HL-60 (cell line): ENCODE data around the gene MAGI2.

Source experiments
- DNase-seq, 2 experiments: peaks; one replicate each; pipeline ENCODE4 v3.0.0-alpha.2; 2010 to 2020; ENCODE audit warnings: low read depth in 1 of 2, low spot score in 1 of 2
- H3K27ac ChIP-seq: fragments of 250-450 bp; sonication (Bioruptor Pico); replicated peaks from 2 replicates; pipeline ENCODE4 v1.5.1; 2020; ENCODE audit warnings: mild to moderate bottlenecking, moderate library complexity
- H3K27me3 ChIP-seq: fragments of 250-450 bp; sonication (Bioruptor Pico); 2 replicates; pipeline ENCODE4 v1.5.1; 2021; ENCODE audit warnings: mild to moderate bottlenecking, moderate library complexity; ENCODE audit not compliant: insufficient read depth, poor library complexity, severe bottlenecking
- H3K4me3 ChIP-seq: replicated peaks from 2 replicates; pipeline ENCODE4 v1.5.1; 2011; ENCODE audit warnings: mild to moderate bottlenecking, control low read depth, low read length; ENCODE audit not compliant: insufficient read depth
- GABPA ChIP-seq: IDR thresholded peaks from 2 replicates; pipeline ENCODE4 v1.6.1; 2012; ENCODE audit warnings: low read depth
- POLR2AphosphoS5 ChIP-seq: IDR thresholded peaks from 2 replicates; pipeline ENCODE4 v1.6.1; 2012; ENCODE audit warnings: low read depth
- SPI1 ChIP-seq: IDR thresholded peaks from 2 replicates; pipeline ENCODE4 v1.6.1; 2012; ENCODE audit warnings: low read depth, mild to moderate bottlenecking, borderline replicate concordance
- TF ChIP-seq, protein P1 (sequence below): IDR thresholded peaks from 2 replicates; pipeline ENCODE4 v1.6.1; 2012; ENCODE audit warnings: low read depth; ENCODE audit not compliant: insufficient replicate concordance
- TF ChIP-seq, protein P2 (sequence below): IDR thresholded peaks from one replicate; pipeline ENCODE4 v1.5.1; 2011; ENCODE audit warnings: low read length, control low read depth, inconsistent platforms; ENCODE audit not compliant: insufficient read depth

The MAGI2 gene

DNA sequence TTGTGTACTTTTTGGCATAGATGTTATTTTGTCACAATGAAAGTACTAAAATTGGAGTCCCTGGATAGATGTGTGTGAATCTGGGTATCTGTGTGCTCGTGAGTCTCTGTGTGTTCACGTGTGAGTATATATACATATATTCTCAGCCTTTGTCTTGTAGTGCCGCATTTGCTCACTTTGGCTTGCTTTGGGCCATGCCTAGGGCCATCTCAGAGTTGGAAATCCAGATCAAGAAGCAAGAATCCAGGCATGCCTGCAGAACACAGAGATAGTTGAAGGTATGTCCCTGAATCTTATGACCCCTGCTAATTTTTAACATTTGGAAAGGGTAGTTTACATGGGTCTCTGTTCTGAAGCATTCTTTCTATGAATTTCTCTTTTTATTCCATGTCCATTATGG is 1446.2 kb downstream of the MAGI2 start:
- Histone ChIP-seq H3K27ac (no peak overlapping the region), H3K27me3 (no peaks in the 10 kb centered on the region), H3K4me3 (no peak overlapping the region)
- TF ChIP-seq, protein P1, sequence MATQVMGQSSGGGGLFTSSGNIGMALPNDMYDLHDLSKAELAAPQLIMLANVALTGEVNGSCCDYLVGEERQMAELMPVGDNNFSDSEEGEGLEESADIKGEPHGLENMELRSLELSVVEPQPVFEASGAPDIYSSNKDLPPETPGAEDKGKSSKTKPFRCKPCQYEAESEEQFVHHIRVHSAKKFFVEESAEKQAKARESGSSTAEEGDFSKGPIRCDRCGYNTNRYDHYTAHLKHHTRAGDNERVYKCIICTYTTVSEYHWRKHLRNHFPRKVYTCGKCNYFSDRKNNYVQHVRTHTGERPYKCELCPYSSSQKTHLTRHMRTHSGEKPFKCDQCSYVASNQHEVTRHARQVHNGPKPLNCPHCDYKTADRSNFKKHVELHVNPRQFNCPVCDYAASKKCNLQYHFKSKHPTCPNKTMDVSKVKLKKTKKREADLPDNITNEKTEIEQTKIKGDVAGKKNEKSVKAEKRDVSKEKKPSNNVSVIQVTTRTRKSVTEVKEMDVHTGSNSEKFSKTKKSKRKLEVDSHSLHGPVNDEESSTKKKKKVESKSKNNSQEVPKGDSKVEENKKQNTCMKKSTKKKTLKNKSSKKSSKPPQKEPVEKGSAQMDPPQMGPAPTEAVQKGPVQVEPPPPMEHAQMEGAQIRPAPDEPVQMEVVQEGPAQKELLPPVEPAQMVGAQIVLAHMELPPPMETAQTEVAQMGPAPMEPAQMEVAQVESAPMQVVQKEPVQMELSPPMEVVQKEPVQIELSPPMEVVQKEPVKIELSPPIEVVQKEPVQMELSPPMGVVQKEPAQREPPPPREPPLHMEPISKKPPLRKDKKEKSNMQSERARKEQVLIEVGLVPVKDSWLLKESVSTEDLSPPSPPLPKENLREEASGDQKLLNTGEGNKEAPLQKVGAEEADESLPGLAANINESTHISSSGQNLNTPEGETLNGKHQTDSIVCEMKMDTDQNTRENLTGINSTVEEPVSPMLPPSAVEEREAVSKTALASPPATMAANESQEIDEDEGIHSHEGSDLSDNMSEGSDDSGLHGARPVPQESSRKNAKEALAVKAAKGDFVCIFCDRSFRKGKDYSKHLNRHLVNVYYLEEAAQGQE = no peak
- TF ChIP-seq, protein P2, sequence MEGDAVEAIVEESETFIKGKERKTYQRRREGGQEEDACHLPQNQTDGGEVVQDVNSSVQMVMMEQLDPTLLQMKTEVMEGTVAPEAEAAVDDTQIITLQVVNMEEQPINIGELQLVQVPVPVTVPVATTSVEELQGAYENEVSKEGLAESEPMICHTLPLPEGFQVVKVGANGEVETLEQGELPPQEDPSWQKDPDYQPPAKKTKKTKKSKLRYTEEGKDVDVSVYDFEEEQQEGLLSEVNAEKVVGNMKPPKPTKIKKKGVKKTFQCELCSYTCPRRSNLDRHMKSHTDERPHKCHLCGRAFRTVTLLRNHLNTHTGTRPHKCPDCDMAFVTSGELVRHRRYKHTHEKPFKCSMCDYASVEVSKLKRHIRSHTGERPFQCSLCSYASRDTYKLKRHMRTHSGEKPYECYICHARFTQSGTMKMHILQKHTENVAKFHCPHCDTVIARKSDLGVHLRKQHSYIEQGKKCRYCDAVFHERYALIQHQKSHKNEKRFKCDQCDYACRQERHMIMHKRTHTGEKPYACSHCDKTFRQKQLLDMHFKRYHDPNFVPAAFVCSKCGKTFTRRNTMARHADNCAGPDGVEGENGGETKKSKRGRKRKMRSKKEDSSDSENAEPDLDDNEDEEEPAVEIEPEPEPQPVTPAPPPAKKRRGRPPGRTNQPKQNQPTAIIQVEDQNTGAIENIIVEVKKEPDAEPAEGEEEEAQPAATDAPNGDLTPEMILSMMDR = no peak
- no peak for TF ChIP-seq GABPA
- TF ChIP-seq POLR2AphosphoS5 = no peak
- no peak for TF ChIP-seq SPI1
- no peak for DNase-seq

- TF ChIP-seq POLR2AphosphoS5 (no peak), SPI1 (no peak), GABPA (no peak)
- TF ChIP-seq, protein P1 = no peak
- TF ChIP-seq, protein P2 = no peak
- H3K27ac ChIP-seq = no peak overlapping the region
- H3K4me3 ChIP-seq = no peak overlapping the region
- H3K27me3 ChIP-seq = no peaks in the 10 kb centered on the region
- no peak for DNase-seq
These were observed 1447.3 kb downstream of the MAGI2 start for GRCh38 chr7:78006063-78006755.

GRCh38 chr7:78002715-78003114 is 1450.8 kb downstream of the MAGI2 start:
- no peak for DNase-seq
- TF ChIP-seq POLR2AphosphoS5 (no peak), GABPA (no peak), SPI1 (no peak)
- TF ChIP-seq, protein P1 = no peak
- TF ChIP-seq, protein P2 = no peak
- Histone ChIP-seq H3K4me3 (no peak overlapping the region), H3K27ac (no peak overlapping the region), H3K27me3 (no peaks in the 10 kb centered on the region)
